AG10803 (cell line): ENCODE measurements around the gene TEN1.

Experiments
- DNase-seq: peaks from one replicate; pipeline ENCODE4 v3.0.0; 2010; ENCODE audit warnings: low read depth
- H3K4me3 ChIP-seq: 2 replicates; pipeline ENCODE4 v1.5.1; 2011; ENCODE audit warnings: mild to moderate bottlenecking, low read length, control low read depth
- CTCF ChIP-seq: conservative IDR thresholded peaks from 2 replicates; pipeline ENCODE4 v1.5.1; 2011; ENCODE audit warnings: mild to moderate bottlenecking, low read length, control low read depth, inconsistent platforms

The TEN1 gene

GRCh38 chr17:75978938-75979704 lies at the start of gene TEN1, which contains the start of gene ACOX1:
Gene TEN1 (plus strand): TSS chr17:75979240. CDS start chr17:75986193, 6,953 bp downstream.
Gene ACOX1 (minus strand): TSS chr17:75979166. CDS start chr17:75979073, 93 bp downstream.
- H3K4me3 ChIP-seq: peak within 1 kb of the TSS; percentile 92
- TF ChIP-seq CTCF: peak; percentile 29
- peak; percentile 97 for DNase-seq

GRCh38 chr17:75931062-75931461 lies 48.0 kb upstream of the TEN1 start:
- no peak for TF ChIP-seq CTCF
- H3K4me3 ChIP-seq: no peak overlapping the region
- no peak for DNase-seq

GRCh38 chr17:75932852-75933251 lies 46.2 kb upstream of the TEN1 start:
- no peak for TF ChIP-seq CTCF
- DNase-seq: no peak
- H3K4me3 ChIP-seq: no peak overlapping the region

- DNase-seq: peak; percentile 11
- no peak for TF ChIP-seq CTCF
- H3K4me3 ChIP-seq: no peak overlapping the region
These were observed 45.2 kb upstream of the TEN1 start for GRCh38 chr17:75933808-75934207.

GRCh38 chr17:75937652-75938051 lies 41.4 kb upstream of the TEN1 start:
- H3K4me3 ChIP-seq: no peak overlapping the region
- DNase-seq: no peak
- TF ChIP-seq CTCF: no peak

- no peak for TF ChIP-seq CTCF
- DNase-seq: peak; percentile 93
- peak within 1 kb of the TSS; percentile 79 for H3K4me3 ChIP-seq
These were observed 38.2 kb upstream of the TEN1 start, which contains the start of gene FBF1 for GRCh38 chr17:75940727-75941441. Gene FBF1 (minus strand): TSS chr17:75941042. CDS start chr17:75938149, 2,893 bp downstream.
